GM12891 (cell line): ENCODE results near the gene SLC6A4.

Experiments used
- POLR2A ChIP-seq: IDR thresholded peaks from 2 replicates; pipeline ENCODE4 v1.6.1; 2011; ENCODE audit warnings: low read depth, low read length, control low read depth
- POLR2AphosphoS5 ChIP-seq: IDR thresholded peaks from 2 replicates; pipeline ENCODE4 v1.6.1; 2011; ENCODE audit warnings: low read depth, low read length, control low read depth
- POU2F2 ChIP-seq: IDR thresholded peaks from 2 replicates; pipeline ENCODE4 v1.6.1; 2011; ENCODE audit warnings: low read depth, mild to moderate bottlenecking, control low read depth, low read length, moderate library complexity

DNA sequence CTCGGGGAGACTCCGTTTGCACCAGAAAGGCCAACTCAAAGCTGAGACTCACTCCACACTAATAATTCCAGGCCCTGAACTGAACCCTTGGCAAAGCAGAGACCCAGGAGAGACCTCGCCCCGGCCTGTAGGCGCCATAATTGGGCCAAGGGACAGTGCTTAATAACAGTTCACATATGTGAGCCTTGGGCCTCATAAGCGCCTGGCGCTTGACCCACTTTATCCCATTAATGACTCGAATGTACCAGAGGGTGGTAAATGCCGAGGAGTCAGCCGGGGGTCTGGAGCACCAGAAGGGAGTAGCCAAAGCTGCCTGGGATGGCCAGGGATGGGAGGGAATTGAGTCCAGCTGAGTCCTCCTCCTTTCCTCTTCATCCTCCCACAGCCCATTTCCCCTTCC is 24.6 kb downstream of the SLC6A4 start:
- TF ChIP-seq POLR2A, result no peak
- TF ChIP-seq POLR2AphosphoS5, result no peak
- no peak for TF ChIP-seq POU2F2
